ENCODE data around the gene SPRYD4.
"Not testable (repeated sequence)": the region's sequence is repeated elsewhere in the genome, so short reads cannot be mapped to it uniquely, and the experiment has no call there.

SPRYD4 gene

DNA sequence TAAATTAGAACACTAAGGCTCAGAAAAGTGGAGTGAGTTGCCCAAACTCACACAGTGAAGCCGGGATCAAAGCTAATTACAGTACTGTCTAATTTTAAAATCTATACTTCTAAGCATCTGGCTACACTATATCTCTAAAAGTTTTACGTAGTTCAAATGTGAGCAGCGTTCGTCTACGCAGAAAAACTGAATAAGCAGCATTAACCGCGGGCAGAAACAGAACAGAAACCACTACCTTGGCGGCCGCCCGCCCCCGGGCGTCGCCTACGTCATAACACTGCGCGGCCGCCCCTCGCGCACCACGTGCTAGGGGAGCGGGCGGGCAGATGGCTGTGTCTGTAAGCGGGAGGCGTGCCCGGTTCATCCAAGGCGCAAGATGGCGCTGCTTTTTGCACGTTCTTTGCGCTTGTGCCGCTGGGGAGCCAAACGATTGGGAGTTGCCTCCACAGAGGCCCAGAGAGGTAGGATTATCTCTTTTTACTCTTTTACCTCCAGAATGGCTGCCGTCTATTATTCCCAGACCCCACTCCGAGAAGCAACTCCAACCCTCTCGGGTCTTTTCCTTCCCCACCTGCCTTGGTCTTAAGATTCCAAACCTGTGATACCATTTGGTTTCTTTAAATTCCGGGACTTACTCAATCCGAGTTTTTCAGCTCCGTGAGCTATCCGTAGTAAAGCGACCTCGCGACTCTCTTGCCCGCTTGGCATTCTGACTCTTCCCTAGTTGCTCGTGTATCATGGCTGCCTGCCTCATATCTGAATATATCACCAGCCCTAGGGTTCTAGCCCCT is at the start of gene SPRYD4:
Gene SPRYD4, plus strand, starts transcription at position 363 of the 791 bp plus-strand sequence. Its CDS starts 14 bp downstream, at position 377.
- H3K27ac Mint-ChIP-seq, result peak within 1 kb of the TSS; percentile 97
- H3K9me3 Mint-ChIP-seq, result no peaks in the 10 kb centered on the region
- H3K27me3 Mint-ChIP-seq, result no peaks in the 10 kb centered on the region
- peaks cover 40% of the 10 kb centered on the region for H3K4me1 Mint-ChIP-seq (ENCODE audit: low read depth)
- peak within 1 kb of the TSS; percentile 96 for H3K4me3 Mint-ChIP-seq
- peaks cover 48% of the 10 kb centered on the region for H3K36me3 Mint-ChIP-seq (ENCODE audit: low read depth)
- peak; percentile 96 for DNase-seq

DNA sequence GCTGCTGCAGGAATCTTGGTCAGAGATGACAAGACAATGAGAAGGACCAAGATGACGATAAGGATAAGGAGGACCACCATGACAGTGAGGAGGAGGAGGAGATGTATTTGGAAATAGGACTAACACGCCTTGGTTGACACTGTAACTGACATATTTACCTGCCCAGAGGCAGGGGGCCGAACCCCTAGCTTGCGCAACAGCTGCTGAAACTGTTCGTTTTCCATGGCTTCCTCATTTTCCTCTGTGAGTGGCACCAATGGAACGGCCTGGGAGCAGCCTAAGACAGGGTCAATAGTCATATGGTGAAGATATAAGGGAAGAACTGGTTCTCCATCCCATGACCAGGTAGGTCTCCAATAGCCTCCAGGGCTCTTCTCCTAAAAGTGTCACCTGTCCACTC is 48.0 kb upstream of the SPRYD4 start:
- Mint-ChIP-seq H3K4me1 (ENCODE audit: low read depth) (peaks cover 5% of the 10 kb centered on the region), H3K27me3 (no peaks in the 10 kb centered on the region), H3K4me3 (no peak overlapping the region), H3K36me3 (ENCODE audit: low read depth) (peaks cover 95% of the 10 kb centered on the region), H3K27ac (no peak overlapping the region), H3K9me3 (no peaks in the 10 kb centered on the region)
- no peak for DNase-seq

DNA sequence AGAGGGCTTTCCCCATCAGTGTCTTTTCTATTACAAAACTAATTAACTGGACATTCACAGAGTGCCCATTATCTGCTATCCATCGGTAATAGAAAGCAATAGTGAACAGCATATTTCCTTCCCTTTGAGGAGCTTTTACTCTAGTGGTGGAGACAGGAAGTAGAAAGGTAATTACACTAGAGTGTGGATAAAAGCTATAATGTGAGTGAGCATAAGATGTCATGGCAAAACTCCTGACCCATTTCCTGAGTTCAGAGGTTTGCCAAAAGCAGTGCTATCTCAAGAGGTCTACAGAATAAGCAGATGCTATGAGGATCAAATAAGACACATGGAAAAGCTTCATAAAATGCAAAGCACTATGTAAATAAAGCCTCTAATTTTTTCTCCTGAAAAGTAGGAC is 43.2 kb upstream of the SPRYD4 start:
- peaks cover 8% of the 10 kb centered on the region for H3K4me1 Mint-ChIP-seq (ENCODE audit: low read depth)
- peaks cover 94% of the 10 kb centered on the region for H3K36me3 Mint-ChIP-seq (ENCODE audit: low read depth)
- H3K27ac Mint-ChIP-seq, result peak overlapping the region; percentile 0
- no peak for DNase-seq
- H3K4me3 Mint-ChIP-seq, result no peak overlapping the region
- H3K27me3 Mint-ChIP-seq, result no peaks in the 10 kb centered on the region
- no peaks in the 10 kb centered on the region for H3K9me3 Mint-ChIP-seq

DNA sequence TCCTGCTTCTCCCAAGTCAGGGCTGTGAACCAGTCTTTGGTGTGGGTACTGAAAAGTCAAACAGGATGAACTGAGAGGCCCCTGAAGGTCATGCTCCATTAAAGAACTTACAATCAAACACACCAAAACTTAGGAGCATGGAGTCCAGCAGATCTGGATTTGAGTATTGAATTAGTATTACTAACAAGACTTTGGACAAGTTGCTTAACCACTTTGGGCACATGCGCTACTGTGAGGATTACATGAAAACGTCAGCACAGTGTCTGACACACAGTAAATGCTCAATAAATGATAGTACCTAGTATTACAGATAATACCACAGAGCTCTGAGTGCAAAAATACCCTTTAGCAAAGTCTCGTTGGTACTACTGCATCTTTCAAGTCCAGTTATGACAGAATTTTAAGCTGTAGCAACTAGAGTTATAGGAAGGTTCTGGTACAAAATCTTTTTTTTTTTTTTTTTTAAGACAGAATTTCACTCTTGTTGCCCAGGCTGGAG is 42.4 kb upstream of the SPRYD4 start:
- Mint-ChIP-seq H3K4me1 (ENCODE audit: low read depth) (peaks cover 8% of the 10 kb centered on the region), H3K4me3 (no peak overlapping the region), H3K27ac (no peak overlapping the region), H3K27me3 (no peaks in the 10 kb centered on the region), H3K9me3 (no peaks in the 10 kb centered on the region), H3K36me3 (ENCODE audit: low read depth) (peaks cover 94% of the 10 kb centered on the region)
- no peak for DNase-seq

DNA sequence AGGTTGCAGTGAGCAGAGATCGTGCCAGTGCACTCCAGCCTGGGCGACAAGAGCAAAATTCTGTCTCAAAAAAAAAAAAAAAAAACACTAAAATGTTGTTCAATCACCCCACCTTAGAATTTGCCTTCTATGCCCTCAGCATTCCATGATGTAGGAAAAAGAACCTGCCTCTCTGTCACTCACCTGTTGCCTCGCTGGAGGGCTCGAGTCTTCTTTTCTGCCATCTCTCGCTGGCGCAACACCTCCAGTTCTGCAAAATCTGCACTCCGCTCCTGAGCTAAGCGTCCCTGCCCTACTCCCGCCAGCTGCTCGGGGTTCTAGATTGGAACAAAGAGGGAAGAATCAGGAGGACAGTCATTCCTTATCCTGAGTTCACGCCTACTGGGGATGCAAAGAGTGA is 37.1 kb upstream of the SPRYD4 start:
- Mint-ChIP-seq H3K36me3 (ENCODE audit: low read depth) (peaks cover 74% of the 10 kb centered on the region), H3K27ac (no peak overlapping the region), H3K9me3 (no peaks in the 10 kb centered on the region), H3K4me1 (ENCODE audit: low read depth) (no peaks in the 10 kb centered on the region), H3K27me3 (no peaks in the 10 kb centered on the region), H3K4me3 (no peak overlapping the region)
- no peak for DNase-seq

DNA sequence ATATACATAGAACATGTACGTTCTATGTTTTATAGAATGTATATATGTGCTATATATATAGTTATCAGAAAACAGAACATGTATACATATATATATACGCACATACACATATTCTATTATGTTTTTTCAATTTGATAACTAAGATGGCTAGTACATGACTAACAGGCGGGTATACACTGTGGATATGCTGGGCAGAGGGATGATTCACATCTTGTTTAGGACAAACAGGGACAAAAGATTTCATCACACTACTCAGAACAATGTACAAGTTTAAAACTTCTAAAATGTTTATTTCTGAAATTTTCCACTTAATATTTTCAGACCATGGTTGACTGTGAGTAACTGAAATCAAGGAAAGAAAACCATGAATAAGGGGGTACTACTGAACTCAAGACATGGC is 36.5 kb upstream of the SPRYD4 start:
- no peak for DNase-seq
- H3K27ac Mint-ChIP-seq, result no peak overlapping the region
- H3K4me3 Mint-ChIP-seq, result no peak overlapping the region
- H3K4me1 Mint-ChIP-seq (ENCODE audit: low read depth), result no peaks in the 10 kb centered on the region
- H3K27me3 Mint-ChIP-seq, result no peaks in the 10 kb centered on the region
- H3K36me3 Mint-ChIP-seq (ENCODE audit: low read depth), result peaks cover 71% of the 10 kb centered on the region
- no peaks in the 10 kb centered on the region for H3K9me3 Mint-ChIP-seq

DNA sequence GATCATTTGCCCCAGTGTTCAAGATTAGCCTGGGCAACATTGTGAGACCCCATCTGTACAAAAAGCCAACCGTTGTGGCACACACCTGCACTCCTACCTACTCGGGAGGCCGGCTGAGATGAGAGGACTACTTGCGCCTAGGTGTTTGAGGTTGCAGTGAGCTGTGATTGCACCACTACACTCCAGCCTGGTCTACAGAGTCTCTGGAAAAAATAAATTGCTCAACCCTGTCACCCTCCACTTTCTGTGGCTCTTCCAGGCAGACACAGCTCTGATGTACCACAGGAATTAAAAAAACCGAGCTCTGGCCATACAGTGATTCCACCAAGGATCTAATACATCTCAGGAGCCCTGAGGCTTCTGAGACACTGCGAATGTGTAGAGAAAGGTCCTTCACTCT is 33.5 kb upstream of the SPRYD4 start:
- Mint-ChIP-seq H3K27ac (no peak overlapping the region), H3K4me1 (ENCODE audit: low read depth) (no peaks in the 10 kb centered on the region), H3K36me3 (ENCODE audit: low read depth) (peaks cover 44% of the 10 kb centered on the region), H3K27me3 (no peaks in the 10 kb centered on the region), H3K9me3 (no peaks in the 10 kb centered on the region), H3K4me3 (no peak overlapping the region)
- no peak for DNase-seq

DNA sequence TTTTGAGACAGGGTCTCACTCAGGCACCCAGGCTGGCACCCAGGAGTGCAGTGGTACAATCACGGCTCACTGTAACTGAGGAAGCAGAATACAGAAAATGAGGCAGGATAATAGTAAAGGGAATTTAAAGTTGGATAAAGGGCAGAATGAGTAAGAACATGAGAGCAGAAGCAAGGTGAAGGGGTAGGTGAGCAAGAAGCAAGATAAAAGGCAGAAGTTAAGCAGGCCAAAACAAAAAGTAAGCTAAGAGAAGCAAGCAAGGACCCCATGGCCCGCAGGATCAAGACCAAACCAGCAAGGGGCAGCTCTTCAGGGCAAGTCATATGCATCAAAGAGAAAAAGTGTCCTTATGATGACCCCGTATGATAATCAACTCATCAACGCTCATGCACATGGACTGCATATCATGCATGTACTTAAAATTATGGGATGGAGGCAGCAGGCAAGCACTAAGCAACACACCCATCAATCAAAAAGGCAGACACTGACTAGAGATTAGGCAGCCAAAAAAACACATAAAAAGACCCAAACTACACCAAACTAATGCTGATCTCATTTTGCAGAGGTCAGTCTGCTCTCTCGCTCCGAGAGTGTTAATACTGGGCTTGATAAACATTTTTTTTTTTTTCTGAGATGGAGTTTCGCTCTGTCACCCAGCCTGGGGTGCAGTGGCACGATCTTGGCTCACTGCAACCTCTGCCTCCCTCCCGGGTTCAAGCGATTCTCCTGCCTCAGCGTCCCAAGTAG is 30.8 kb upstream of the SPRYD4 start:
- Mint-ChIP-seq H3K4me1 (ENCODE audit: low read depth) (no peaks in the 10 kb centered on the region), H3K4me3 (no peak overlapping the region), H3K9me3 (no peaks in the 10 kb centered on the region), H3K27ac (no peak overlapping the region), H3K36me3 (ENCODE audit: low read depth) (peaks cover 32% of the 10 kb centered on the region), H3K27me3 (no peaks in the 10 kb centered on the region)
- no peak for DNase-seq

DNA sequence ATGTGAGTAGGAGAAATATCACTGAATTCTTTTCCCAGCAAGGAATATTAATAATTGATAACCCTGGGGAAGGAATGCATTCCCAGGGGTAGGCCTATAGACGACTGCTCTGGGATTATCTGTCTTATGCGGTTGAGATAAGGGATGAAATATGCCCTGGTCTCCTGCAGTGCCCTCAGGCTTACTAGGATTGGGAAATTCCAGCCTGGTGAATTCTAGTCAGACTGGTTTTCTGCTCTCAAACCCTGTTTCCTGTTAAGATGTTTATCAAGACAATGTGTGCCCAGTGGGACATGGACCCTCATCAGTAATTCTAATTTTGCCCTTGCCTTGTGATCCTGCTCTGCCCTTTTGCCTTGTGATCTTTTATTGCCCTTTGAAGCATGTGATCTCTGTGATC is 25.2 kb upstream of the SPRYD4 start:
- not testable (repeated sequence) for H3K27ac Mint-ChIP-seq, H3K27me3 Mint-ChIP-seq, H3K4me3 Mint-ChIP-seq

DNA sequence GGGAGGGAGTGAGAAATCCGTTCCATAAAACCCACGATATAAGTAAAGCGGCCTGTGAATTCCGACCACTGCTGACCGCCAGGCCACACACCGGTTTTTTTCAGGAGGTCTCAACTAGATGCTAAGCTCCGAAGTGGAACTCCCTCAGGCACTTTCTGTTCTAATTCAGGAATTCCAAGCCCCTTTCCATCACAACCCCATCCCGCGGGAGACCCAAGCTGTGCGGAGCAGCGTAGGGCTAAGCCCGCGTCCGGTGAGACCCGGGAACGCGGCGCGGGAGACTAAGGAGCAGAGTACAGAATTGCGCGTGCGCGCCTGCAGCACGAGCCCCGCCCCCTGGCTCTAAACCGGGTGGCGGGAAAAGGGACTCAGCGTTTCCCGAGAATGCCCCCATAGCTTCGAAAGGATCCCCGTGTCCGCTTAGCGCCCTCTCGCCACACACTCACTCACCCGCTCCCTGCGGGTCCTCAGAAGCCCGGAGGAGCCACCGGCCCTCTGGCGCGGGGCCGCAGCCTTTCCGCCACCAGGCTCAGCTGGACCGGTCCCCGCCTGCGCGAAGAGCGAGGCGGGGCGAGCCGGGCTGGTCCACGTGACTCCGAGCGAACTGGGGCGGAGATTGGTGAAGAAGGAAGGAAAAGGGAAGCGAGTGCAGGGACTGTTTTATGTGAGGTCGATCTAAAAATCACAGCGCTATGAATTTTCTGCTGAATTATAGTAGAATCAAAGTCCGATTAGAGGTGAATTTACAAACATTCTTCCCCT is 19.3 kb upstream of the SPRYD4 start, which contains the start of gene TIMELESS:
Gene TIMELESS, minus strand, starts transcription at position 567 of the 762 bp plus-strand sequence. CDS start 15,256 bp downstream, outside the sequence.
- H3K36me3 Mint-ChIP-seq (ENCODE audit: low read depth), result peaks cover 29% of the 10 kb centered on the region
- peak within 1 kb of the TSS; percentile 96 for H3K27ac Mint-ChIP-seq
- H3K4me1 Mint-ChIP-seq (ENCODE audit: low read depth), result peaks cover 17% of the 10 kb centered on the region
- no peaks in the 10 kb centered on the region for H3K9me3 Mint-ChIP-seq
- no peaks in the 10 kb centered on the region for H3K27me3 Mint-ChIP-seq
- peak within 1 kb of the TSS; percentile 93 for H3K4me3 Mint-ChIP-seq
- peak; percentile 94 for DNase-seq

More for the DNA sequence above, 25.2 kb upstream of the SPRYD4 start:
- H3K4me1 Mint-ChIP-seq (ENCODE audit: low read depth); DNase-seq; H3K9me3 Mint-ChIP-seq: not testable (repeated sequence)
- H3K36me3 Mint-ChIP-seq (ENCODE audit: low read depth), result peaks cover 51% of the 10 kb centered on the region

DNA sequence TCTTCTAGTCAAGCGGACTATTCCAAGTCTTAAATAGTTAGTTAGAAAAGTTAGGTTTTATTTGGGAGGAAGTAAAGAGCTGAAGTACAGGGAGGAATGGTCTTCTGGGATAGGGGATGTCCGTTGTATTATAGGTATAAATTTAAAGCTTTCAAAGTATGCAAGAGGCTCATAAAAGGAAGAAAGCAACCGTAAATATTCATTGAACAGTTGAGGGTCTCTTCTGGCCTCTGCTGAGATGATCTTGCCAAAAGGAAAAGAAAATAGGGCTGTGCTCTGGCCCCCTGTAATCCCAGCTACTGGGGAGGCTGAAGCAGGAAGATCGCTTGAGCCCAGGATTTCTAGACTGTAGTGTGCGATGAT is 18.8 kb upstream of the SPRYD4 start:
- Mint-ChIP-seq H3K4me3 (peak overlapping the region; percentile 93), H3K36me3 (ENCODE audit: low read depth) (peaks cover 23% of the 10 kb centered on the region), H3K27ac (peak overlapping the region; percentile 96), H3K27me3 (no peaks in the 10 kb centered on the region), H3K9me3 (no peaks in the 10 kb centered on the region), H3K4me1 (ENCODE audit: low read depth) (peaks cover 16% of the 10 kb centered on the region)
- DNase-seq, result no peak

DNA sequence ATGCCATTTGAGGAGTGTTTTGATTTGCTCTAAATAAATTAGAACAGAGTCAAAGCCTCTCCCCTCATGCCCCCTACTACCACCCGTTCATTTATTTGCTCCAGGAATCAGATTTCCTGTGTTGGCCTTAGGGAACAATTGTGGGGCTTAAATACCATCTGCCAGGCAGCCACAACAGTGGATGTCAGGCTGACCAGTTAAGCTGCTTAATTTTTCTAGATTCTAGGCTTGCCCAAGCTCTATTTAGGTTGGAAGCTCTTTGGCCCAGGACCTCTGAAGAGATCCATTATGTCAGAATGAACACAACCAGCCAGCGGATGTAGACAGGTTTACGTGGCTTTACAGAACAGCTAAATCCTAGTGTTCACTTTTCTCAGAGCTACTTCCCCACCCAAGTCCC is 18.1 kb upstream of the SPRYD4 start:
- H3K27me3 Mint-ChIP-seq, result no peaks in the 10 kb centered on the region
- peak overlapping the region; percentile 96 for H3K27ac Mint-ChIP-seq
- no peaks in the 10 kb centered on the region for H3K9me3 Mint-ChIP-seq
- peaks cover 20% of the 10 kb centered on the region for H3K36me3 Mint-ChIP-seq (ENCODE audit: low read depth)
- no peak for DNase-seq
- H3K4me1 Mint-ChIP-seq (ENCODE audit: low read depth), result peaks cover 16% of the 10 kb centered on the region
- peak overlapping the region; percentile 93 for H3K4me3 Mint-ChIP-seq

DNA sequence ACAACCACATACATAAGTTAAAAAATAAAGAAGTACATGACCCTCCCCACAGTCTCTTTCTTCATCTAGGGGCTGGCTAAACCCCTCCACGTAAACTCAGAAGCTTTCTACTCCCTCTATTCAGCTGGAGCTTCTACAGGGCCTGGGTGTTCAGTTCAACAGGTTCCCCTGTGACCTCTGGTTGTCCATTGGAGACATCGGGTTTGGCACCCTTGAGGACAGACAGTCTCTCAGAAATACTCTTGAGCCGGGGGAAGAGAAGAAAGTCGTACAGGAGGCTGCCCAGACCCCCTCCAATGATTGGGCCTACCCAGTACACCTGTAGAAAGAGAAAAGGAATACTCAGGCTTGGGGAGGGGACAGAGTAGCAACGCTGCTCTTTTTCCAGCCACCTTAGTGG is 17.2 kb upstream of the SPRYD4 start:
- H3K27me3 Mint-ChIP-seq, result no peaks in the 10 kb centered on the region
- peaks cover 16% of the 10 kb centered on the region for H3K4me1 Mint-ChIP-seq (ENCODE audit: low read depth)
- H3K27ac Mint-ChIP-seq, result no peak overlapping the region
- H3K36me3 Mint-ChIP-seq (ENCODE audit: low read depth), result peaks cover 15% of the 10 kb centered on the region
- no peak overlapping the region for H3K4me3 Mint-ChIP-seq
- no peaks in the 10 kb centered on the region for H3K9me3 Mint-ChIP-seq
- DNase-seq, result no peak

DNA sequence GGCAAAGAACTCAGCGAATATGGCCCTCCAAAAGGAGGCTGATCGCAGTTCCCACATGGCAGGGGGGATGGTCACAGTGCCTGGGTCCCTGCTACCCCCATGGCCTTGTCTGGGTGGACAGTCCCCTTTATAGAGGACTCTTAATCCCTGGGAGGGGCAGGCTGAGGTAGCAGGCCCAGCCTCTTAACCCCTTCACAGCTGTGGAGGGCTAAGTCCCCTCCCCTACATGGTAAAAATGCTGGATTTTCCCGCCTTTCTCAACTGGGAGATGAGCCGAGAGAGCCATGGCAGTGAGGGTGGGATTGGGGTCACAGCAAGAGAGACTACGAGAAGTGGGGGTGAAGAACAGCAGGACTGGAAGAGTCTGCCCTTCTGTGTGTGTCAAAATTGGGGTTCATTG is 13.8 kb upstream of the SPRYD4 start, which contains the start of gene MIP:
Gene MIP, minus strand, starts transcription at position 101 of the 400 bp plus-strand sequence. Its CDS starts 44 bp downstream, at position 57.
- no peak within 1 kb of the TSS for H3K4me3 Mint-ChIP-seq
- H3K36me3 Mint-ChIP-seq (ENCODE audit: low read depth), result no peaks in the 10 kb centered on the region
- peaks cover 5% of the 10 kb centered on the region for H3K4me1 Mint-ChIP-seq (ENCODE audit: low read depth)
- H3K9me3 Mint-ChIP-seq, result no peaks in the 10 kb centered on the region
- no peak for DNase-seq
- no peaks in the 10 kb centered on the region for H3K27me3 Mint-ChIP-seq
- H3K27ac Mint-ChIP-seq, result no peak within 1 kb of the TSS

Data from activated T-cell treated with anti-CD3 and anti-CD28 coated beads, Interleukin-2, amount 50 U/mL, for 24 hours (primary cell).